Mesodermal cell (in vitro differentiated cells): ENCODE results near the gene PRELP.

ENCODE experiments used
- H3K27ac ChIP-seq: 2 replicates; pipeline ENCODE4 v1.7.0; 2013; ENCODE audit warnings: mild to moderate bottlenecking, low read depth, low read length, moderate library complexity; ENCODE audit not compliant: severe bottlenecking
- H3K36me3 ChIP-seq: 2 replicates; pipeline ENCODE4 v1.7.1; 2013; ENCODE audit warnings: mild to moderate bottlenecking, low read length, moderate library complexity; ENCODE audit not compliant: control insufficient read depth, insufficient read depth
- H3K4me1 ChIP-seq: one replicate; pipeline ENCODE4 v1.7.1; 2013; ENCODE audit warnings: mild to moderate bottlenecking, low read length; ENCODE audit not compliant: insufficient read depth, control insufficient read depth, poor library complexity, severe bottlenecking
- H3K4me3 ChIP-seq: 2 replicates; pipeline ENCODE4 v1.7.0; 2013; ENCODE audit warnings: low read length, control low read depth, mild to moderate bottlenecking; ENCODE audit not compliant: insufficient read depth, poor library complexity, severe bottlenecking; ENCODE audit errors: extremely low read depth
- H3K9me3 ChIP-seq: 2 replicates; pipeline ENCODE4 v1.7.1; 2013; ENCODE audit warnings: mild to moderate bottlenecking, low read length, moderate library complexity; ENCODE audit not compliant: control insufficient read depth
- WGBS, 2 experiments: methylation state at CpG; one replicate each; pipeline ENCODE4 v1.1.5; 2013; ENCODE audit warnings: missing lambda C conversion rate in 2 of 2; ENCODE audit not compliant: insufficient coverage in 2 of 2; 5-methylcytosine and 5-hydroxymethylcytosine counted together

PRELP gene

GRCh38 chr1:203534012-203534411 is 58.4 kb downstream of the PRELP start:
- H3K4me3 ChIP-seq, result no peak overlapping the region
- peaks cover 16% of the 10 kb centered on the region for H3K4me1 ChIP-seq
- H3K27ac ChIP-seq, result peak overlapping the region; percentile 55
- H3K36me3 ChIP-seq, result no peaks in the 10 kb centered on the region
- no peaks in the 10 kb centered on the region for H3K9me3 ChIP-seq

DNA sequence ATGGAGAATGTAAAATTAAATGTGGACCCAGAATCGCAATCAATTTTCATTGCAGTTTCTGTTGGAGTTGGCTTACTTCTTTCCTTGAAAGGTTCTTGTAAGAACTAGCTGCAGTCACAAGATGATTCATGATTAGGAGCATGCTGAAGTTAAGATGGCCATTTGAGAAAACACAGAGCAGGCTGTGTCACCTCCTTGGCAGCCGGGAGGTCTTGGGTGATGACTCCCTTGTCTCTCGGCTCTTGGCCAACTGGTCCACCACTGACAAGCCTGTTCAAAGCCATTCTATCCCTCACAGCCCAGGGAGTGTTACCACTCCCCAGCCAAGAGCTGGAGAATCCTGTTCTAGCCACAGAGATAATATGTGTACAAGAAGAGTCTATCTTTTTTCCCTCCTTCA is 58.9 kb downstream of the PRELP start:
- peak overlapping the region; percentile 55 for H3K27ac ChIP-seq
- no peaks in the 10 kb centered on the region for H3K36me3 ChIP-seq
- 94% methylated on average over 1 to 2 of the region's 3 CpGs for whole genome bisulfite sequencing, 2 experiments
- no peaks in the 10 kb centered on the region for H3K9me3 ChIP-seq
- no peak overlapping the region for H3K4me3 ChIP-seq
- peaks cover 16% of the 10 kb centered on the region for H3K4me1 ChIP-seq

DNA sequence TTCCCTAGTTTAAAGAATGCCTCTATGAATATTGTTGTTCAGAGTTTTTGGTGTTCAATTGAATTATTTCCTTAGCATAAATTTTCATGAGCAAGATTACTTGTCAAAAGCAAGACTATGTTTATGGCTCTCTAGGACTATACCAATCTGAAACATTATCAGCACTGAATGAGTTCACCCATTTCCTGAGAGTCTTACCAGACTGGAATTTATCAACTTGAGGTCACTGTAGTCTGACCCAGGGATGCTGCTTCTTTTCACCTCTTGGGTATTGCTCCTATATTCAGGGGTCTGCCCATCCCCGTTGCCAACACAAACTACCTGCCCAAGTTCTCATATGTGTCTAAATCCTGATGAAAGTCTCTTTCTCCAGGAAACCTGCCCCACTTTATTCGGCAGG is 61.0 kb downstream of the PRELP start:
- Histone ChIP-seq H3K9me3 (no peaks in the 10 kb centered on the region), H3K36me3 (no peaks in the 10 kb centered on the region), H3K4me1 (peaks cover 16% of the 10 kb centered on the region), H3K4me3 (no peak overlapping the region), H3K27ac (no peak overlapping the region)
- WGBS, 2 experiments, result 92 to 100% methylated on average over 1 to 2 of the region's 2 CpGs

- H3K4me3 ChIP-seq, result no peak overlapping the region
- H3K36me3 ChIP-seq, result no peaks in the 10 kb centered on the region
- WGBS, 2 experiments, result 85 to 91% methylated on average over 2 to 3 of the region's 3 CpGs
- H3K27ac ChIP-seq, result no peak overlapping the region
- H3K4me1 ChIP-seq, result peaks cover 16% of the 10 kb centered on the region
- H3K9me3 ChIP-seq, result no peaks in the 10 kb centered on the region
Observed at GRCh38 chr1:203536980-203537455, 61.4 kb downstream of the PRELP start.

DNA sequence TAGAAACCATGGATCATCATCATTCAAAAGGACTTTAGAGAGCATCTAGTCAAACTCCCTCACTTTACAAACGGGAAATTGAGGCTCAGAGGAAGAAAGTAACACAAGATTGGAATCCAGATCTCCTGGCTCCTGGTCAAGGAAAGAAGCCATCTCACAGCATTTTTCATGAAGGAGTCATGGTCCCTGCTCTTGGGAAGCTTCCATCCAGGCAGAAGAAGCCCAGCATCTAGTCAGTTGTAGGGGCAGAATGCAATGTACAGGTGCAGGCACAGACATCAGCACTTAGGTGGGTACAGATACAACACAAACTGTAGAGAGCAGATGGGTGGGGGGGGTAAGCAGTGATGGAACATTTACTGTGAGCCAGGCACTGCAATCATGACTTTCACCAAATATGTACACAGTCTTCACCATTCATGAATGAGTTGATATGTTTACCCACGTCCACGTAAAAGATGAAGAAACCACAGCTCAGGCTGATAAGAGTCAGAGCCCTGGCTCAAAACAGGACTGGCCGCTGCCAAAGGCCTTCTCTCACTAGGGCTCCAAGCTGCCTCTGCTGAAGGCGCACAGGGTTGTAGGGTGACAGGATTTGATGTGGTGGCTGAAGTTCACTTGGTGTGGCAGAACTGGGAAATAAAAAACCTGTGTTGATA is 62.3 kb downstream of the PRELP start:
- WGBS, 2 experiments, result 91 to 100% methylated on average over 4 of the region's 5 CpGs

DNA sequence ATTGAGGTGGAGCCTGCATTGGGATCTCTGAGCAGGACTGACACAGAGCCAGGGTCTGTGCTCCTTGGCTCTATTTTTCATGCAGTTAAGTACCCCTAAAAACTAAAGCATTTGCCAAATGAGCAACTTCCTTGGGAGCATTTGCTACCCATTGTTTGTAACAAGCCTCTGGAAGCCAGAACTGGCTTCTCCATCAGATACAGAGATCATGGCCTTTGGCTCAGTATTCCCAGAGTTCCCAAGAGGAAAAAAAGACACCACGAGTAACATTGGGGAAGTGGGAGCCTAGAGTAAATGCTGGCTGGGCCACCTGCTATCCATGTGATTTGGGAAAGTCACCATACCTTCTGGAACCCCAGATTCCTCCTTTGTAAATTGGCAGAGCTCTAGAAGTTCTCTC is 63.1 kb downstream of the PRELP start:
- WGBS, 2 experiments, result no CpG with 5 or more reads among the region's 1 CpG
- Histone ChIP-seq H3K27ac (no peak overlapping the region), H3K9me3 (no peaks in the 10 kb centered on the region)

More for the DNA sequence above, 62.3 kb downstream of the PRELP start:
- Histone ChIP-seq H3K36me3 (no peaks in the 10 kb centered on the region), H3K9me3 (no peaks in the 10 kb centered on the region), H3K4me1 (peaks cover 16% of the 10 kb centered on the region), H3K27ac (no peak overlapping the region), H3K4me3 (no peak overlapping the region)

GRCh38 chr1:203539831-203540546 is 64.4 kb downstream of the PRELP start:
- Histone ChIP-seq H3K4me3 (no peak overlapping the region), H3K27ac (no peak overlapping the region), H3K9me3 (no peaks in the 10 kb centered on the region), H3K4me1 (peaks cover 12% of the 10 kb centered on the region), H3K36me3 (no peaks in the 10 kb centered on the region)
- WGBS, 2 experiments, result 84 to 100% methylated on average over 2 of the region's 5 CpGs

More for the DNA sequence above, 63.1 kb downstream of the PRELP start:
- no peaks in the 10 kb centered on the region for H3K36me3 ChIP-seq
- H3K4me3 ChIP-seq, result no peak overlapping the region
- H3K4me1 ChIP-seq, result peaks cover 16% of the 10 kb centered on the region
